ENCODE data around the gene SCAMP5. TPM values are rescaled to one million over a fixed set of nuclear protein-coding genes. Genes with fewer than 3 reads are reported as not detected.

The SCAMP5 gene, protein sequence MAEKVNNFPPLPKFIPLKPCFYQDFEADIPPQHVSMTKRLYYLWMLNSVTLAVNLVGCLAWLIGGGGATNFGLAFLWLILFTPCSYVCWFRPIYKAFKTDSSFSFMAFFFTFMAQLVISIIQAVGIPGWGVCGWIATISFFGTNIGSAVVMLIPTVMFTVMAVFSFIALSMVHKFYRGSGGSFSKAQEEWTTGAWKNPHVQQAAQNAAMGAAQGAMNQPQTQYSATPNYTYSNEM
- 0.09 and 0.29 TPM in 2 replicates for total RNA-seq (2014; rRNA removed; shearing (Covaris generic))

DNA sequence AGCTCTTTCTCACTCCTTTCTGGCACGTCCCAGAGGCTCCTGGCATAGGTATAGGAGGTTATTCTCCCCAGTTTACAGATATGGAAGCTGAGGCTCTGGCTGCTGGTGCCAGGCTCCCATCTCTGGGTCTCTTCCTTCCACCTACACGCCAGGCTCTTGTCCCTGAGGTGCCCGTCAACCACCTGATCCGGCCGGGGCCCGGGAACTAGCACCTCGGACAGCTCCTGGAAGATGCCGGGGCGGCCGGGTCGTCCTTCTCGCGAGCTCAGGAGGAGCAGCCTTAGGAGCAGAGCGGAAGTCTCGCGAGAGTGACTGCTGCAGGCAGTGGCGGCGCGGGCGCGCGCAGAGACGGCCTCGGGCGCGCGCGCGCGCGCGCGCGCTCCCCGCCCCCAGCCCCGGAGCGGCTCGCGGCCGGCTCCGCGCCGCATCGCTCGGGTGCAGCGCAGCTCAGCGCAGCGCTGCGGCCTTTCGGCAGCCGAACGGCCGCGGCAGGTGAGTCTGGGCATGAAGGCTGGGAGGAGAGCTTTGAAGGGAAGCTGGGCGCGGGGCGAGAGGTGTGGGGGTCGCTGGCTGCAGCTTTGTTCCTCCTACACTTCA is at the start of gene SCAMP5:
Gene SCAMP5, plus strand, starts transcription at position 382 of the 597 bp plus-strand sequence. CDS start 16,277 bp downstream, outside the sequence.
- peaks cover 12% of the 10 kb centered on the region for H3K27me3 ChIP-seq (replicated peaks)
- peaks cover 6% of the 10 kb centered on the region; the same call in 1 of the 2 replicates for H3K4me1 ChIP-seq (replicated peaks)
- DNase-seq (ENCODE audit: low read depth in 1 of 2, low spot score in 2 of 2): peak; percentile 64 to 94
- no peaks in the 10 kb centered on the region for H3K36me3 ChIP-seq
- H3K9me3 ChIP-seq (replicated peaks): no peaks in the 10 kb centered on the region
- no peak within 1 kb of the TSS for H3K27ac ChIP-seq
- H3K4me3 ChIP-seq: peak within 1 kb of the TSS; percentile 43

DNA sequence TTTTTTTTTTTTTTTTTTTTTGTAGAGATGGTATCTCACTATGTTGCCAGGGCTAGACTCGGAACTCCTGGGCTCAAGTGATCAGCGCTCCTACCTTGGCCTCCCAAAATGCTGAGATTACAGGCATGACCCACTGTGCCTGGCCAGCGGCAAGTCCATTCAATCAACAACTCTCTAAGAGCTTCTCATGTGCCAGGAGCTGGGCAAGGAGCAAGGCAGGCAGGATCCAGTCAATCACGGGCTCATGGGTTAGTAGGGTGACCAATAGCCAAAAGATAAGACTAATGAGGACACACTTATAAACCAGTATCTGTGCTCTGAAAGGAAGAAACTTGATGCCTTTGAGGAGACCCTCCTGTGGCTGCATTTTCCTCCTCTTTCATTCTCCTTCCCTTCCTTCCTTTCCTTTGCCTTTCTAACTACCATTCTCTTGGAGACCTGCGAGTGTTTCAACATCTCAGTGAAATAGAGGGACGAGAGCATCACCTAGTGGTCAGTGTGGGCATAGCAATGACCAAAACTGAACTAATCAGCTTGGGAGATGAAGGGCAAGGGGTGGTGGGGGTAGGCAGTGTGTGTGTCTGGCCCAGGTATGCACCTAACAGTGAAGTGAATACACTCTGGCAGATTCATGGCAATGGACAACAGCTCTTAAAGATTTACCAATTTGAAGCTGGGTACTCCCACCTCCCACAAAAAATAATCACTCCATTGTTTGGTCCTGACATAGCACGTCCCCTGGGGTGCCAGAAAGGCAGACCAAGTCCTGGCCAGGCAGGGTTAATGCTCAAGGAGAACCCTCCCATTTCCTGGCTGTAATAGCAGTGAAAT is 45.1 kb upstream of the SCAMP5 start:
- no peaks in the 10 kb centered on the region; the same call in 1 of the 2 replicates for H3K36me3 ChIP-seq
- no peaks in the 10 kb centered on the region for H3K27me3 ChIP-seq (replicated peaks)
- H3K4me3 ChIP-seq: no peak overlapping the region
- no peak overlapping the region for H3K27ac ChIP-seq
- H3K9me3 ChIP-seq (replicated peaks): no peaks in the 10 kb centered on the region
- DNase-seq (ENCODE audit: low read depth in 1 of 2, low spot score in 2 of 2): peak; percentile 72 to 75
- peaks cover 16% of the 10 kb centered on the region for H3K4me1 ChIP-seq (replicated peaks)

DNA sequence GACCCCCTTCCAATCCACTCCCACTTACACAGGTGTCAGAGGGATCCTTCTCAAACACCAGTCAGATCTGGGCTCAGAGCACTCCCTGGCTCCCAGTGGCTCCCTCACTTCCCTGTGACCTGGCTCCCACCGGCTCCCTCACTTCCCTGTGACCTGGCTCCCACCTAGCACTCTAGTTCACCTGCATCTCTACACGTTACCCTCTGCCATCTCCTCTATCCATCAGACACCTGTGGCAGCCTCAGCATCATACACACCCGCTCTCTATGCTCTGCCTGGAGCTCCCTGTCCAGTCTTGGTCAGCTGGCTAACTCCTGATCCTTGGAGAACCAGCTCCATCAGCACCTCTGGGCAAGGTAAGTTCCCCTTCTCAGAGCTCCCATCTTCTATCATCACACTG is 44.4 kb upstream of the SCAMP5 start:
- peaks cover 2% of the 10 kb centered on the region; the same call in 1 of the 2 replicates for H3K27me3 ChIP-seq (replicated peaks)
- no peak overlapping the region for H3K27ac ChIP-seq
- no peak overlapping the region for H3K4me3 ChIP-seq
- no peak for DNase-seq (ENCODE audit: low read depth in 1 of 2, low spot score in 2 of 2)
- 0 out of 2 replicates have a peak, but pooled peaks cover under 1% of the 10 kb centered on the region for H3K9me3 ChIP-seq (replicated peaks)
- peaks cover 17% of the 10 kb centered on the region for H3K4me1 ChIP-seq (replicated peaks)
- H3K36me3 ChIP-seq: no peaks in the 10 kb centered on the region; the same call in 1 of the 2 replicates

DNA sequence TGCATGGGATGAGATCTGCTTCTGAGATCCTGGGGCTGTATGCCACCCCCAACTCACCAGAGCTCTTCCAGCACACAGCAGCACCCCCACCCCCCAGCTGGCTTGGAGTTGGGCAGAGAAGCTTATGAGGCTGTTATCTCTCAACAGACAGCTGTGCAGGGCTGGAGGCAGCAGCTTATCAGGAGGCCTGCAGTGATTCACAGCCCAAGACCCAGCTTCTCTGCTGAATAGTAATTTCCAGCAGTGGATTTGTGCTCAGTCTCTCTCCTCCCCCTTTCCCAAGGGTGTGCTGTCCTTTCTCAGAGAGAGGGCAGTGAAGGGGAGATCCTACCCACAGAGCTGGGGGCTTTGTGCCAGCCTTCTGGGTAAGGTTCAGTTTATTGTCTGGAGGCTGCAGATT is 40.8 kb upstream of the SCAMP5 start:
- Histone ChIP-seq H3K27me3 (replicated peaks) (peaks cover 5% of the 10 kb centered on the region; the same call in 1 of the 2 replicates), H3K36me3 (no peaks in the 10 kb centered on the region; the same call in 1 of the 2 replicates), H3K9me3 (replicated peaks) (0 out of 2 replicates have a peak, but pooled peaks cover 5% of the 10 kb centered on the region), H3K4me3 (no peak overlapping the region), H3K4me1 (replicated peaks) (peaks cover 41% of the 10 kb centered on the region), H3K27ac (no peak overlapping the region)
- no peak for DNase-seq (ENCODE audit: low read depth in 1 of 2, low spot score in 2 of 2)

DNA sequence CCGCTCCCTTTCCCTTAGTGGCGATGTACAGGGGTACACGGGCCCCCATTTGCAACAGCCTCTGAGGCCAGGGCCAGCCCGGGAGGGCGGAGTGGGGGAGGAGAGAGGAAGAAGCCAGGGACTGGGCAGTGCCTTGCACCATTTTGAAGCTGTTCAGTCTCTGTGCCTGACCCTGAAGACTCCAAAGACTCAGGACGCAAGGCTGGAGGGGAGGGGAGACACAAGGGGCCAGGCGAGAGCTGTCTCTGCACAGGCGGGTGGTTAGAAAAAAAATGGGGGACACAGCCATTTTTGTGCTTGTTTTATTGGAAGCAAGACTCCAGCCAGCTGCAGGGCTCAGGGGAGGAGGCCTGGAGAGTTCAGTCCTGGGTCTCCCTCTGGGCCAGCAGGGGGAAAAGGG is 40.3 kb upstream of the SCAMP5 start:
- Histone ChIP-seq H3K27ac (no peak overlapping the region), H3K9me3 (replicated peaks) (0 out of 2 replicates have a peak, but pooled peaks cover 5% of the 10 kb centered on the region), H3K36me3 (no peaks in the 10 kb centered on the region; the same call in 1 of the 2 replicates), H3K4me1 (replicated peaks) (peaks cover 46% of the 10 kb centered on the region), H3K4me3 (no peak overlapping the region), H3K27me3 (replicated peaks) (peaks cover 5% of the 10 kb centered on the region; the same call in 1 of the 2 replicates)
- DNase-seq (ENCODE audit: low read depth in 1 of 2, low spot score in 2 of 2): no peak

DNA sequence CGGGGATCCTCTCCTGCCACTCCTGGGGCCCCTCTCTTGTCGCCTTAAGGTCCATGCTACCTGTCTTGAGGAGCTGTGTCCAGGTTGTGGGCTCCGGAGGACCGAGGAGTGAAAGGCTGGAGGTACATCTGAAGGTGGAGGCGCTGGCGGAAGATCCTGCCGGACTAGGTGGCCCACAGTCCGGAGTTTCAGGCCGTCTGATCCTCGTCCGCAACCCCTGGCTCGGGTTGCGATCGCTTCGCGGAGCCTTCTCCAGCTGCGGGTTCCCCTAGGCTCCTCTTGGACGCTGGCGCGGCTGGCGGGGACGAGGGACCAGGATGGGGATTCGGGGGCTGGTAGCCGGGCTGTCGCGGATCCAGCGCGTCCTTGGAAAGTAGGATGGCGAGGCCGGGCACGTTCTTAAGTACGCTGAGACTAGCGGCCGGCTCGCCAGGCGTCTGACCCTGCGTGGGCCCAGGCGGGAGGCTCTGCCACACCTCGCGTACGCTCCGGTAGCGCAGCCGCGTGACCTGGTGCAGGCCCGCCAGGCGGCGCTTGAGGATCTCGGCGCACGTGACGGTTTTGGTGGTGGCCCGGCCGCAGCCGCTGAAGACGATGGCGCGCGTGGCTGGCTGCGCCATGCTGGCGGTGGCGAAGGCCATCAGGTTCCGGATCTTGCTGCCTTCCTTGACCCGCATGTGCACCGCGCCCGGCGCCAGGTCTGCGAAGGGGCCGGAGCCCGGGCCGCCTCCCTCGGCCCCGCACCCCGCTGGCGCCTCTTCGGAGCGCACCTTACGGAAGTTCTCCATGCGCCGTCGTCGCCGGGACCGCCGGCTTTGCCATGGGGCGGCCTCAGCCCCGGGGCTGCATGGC is 39.3 kb upstream of the SCAMP5 start:
- Histone ChIP-seq H3K27ac (no peak overlapping the region), H3K4me1 (replicated peaks) (peaks cover 56% of the 10 kb centered on the region)
- no peak for DNase-seq (ENCODE audit: low read depth in 1 of 2, low spot score in 2 of 2)

DNA sequence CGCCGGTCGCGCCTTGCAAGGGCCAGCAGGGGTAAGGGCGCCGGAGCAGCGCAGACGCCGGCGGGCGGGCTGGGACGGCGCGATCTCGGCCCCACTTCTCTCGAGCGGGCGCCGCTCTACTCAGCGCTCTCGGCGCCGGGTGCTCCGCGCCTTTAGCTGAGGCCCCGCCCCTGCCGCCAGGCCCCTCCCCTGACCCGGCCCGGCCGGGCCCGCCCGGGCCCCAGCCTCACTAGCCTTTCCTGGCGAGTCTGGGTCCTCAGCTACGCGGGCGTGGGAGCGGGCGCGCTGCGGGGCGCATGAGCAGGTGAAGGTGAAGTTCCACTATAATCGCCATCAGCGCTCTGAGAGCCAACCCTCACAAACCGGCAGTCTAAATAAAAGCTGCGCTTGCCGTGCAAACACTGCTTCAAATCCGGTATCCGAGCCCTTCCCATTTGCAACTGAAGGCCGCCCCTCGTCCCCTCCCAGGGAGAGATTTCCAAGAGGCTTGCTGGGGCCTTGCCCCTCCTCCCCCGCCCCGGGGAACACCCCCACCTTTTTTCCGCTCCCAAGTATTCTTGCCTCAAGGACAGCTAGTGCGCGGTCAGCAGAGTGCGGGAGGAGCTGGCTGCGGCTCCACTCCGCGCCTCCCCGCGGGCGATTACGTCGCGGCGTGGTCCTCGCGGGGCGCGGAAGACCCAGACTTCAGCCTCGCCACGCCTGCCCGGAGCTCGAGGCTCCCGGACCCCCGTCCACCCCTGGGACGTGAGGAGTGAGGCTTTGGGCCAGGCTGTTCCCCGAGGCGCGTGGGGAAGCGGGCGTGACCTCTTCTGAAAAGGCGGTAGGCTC is 38.5 kb upstream of the SCAMP5 start, which contains the start of gene RPP25:
Gene RPP25, minus strand, starts transcription at position 125 of the 828 bp plus-strand sequence. CDS start 189 bp downstream, outside the sequence.
- H3K27me3 ChIP-seq (replicated peaks): peaks cover 5% of the 10 kb centered on the region; the same call in 1 of the 2 replicates
- H3K4me1 ChIP-seq (replicated peaks): peaks cover 64% of the 10 kb centered on the region
- H3K9me3 ChIP-seq (replicated peaks): 0 out of 2 replicates have a peak, but pooled peaks cover 5% of the 10 kb centered on the region
- H3K27ac ChIP-seq: no peak within 1 kb of the TSS; the same call in 1 of the 2 replicates
- H3K36me3 ChIP-seq: no peaks in the 10 kb centered on the region; the same call in 1 of the 2 replicates
- peak within 1 kb of the TSS; percentile 43 for H3K4me3 ChIP-seq
- DNase-seq (ENCODE audit: low read depth in 1 of 2, low spot score in 2 of 2): peak; percentile 66 to 73

More for the DNA sequence above, 39.3 kb upstream of the SCAMP5 start:
- peak overlapping the region; percentile 43 for H3K4me3 ChIP-seq
- 0 out of 2 replicates have a peak, but pooled peaks cover 5% of the 10 kb centered on the region for H3K9me3 ChIP-seq (replicated peaks)
- H3K27me3 ChIP-seq (replicated peaks): peaks cover 5% of the 10 kb centered on the region; the same call in 1 of the 2 replicates
- no peaks in the 10 kb centered on the region; the same call in 1 of the 2 replicates for H3K36me3 ChIP-seq

DNA sequence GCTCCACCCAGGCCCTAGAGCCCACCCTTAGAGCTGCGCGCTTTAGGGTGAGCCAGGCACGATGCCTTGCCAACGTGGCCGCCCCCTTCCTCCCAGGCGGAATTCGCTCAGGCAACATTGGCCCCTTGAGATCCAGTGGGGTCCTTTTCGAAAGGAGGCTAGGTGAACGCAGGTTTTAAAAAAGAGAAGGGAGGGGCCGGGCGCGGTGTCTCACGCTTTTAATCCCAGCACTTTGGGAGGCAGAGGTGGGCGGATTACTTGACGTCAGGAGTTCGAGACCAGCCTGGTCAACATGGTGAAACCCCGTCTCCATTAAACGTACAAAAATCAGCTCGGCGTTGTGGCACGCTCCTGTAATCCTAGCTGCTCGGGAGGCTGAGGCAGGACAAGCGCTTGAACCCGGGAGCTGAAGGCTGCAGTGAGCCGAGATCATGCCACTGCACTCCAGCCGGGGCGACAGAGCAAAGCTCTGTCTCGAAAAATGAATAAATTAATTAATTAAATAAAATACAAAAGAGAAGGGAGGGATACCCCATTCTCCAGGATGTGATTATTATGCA is 37.8 kb upstream of the SCAMP5 start:
- H3K36me3 ChIP-seq: no peaks in the 10 kb centered on the region; the same call in 1 of the 2 replicates
- H3K4me1 ChIP-seq (replicated peaks): peaks cover 64% of the 10 kb centered on the region
- 0 out of 2 replicates have a peak, but pooled peaks cover 5% of the 10 kb centered on the region for H3K9me3 ChIP-seq (replicated peaks)
- no peak for DNase-seq (ENCODE audit: low read depth in 1 of 2, low spot score in 2 of 2)
- no peak overlapping the region; the same call in 1 of the 2 replicates for H3K27ac ChIP-seq
- H3K27me3 ChIP-seq (replicated peaks): peaks cover 5% of the 10 kb centered on the region; the same call in 1 of the 2 replicates
- H3K4me3 ChIP-seq: peak overlapping the region; percentile 43

DNA sequence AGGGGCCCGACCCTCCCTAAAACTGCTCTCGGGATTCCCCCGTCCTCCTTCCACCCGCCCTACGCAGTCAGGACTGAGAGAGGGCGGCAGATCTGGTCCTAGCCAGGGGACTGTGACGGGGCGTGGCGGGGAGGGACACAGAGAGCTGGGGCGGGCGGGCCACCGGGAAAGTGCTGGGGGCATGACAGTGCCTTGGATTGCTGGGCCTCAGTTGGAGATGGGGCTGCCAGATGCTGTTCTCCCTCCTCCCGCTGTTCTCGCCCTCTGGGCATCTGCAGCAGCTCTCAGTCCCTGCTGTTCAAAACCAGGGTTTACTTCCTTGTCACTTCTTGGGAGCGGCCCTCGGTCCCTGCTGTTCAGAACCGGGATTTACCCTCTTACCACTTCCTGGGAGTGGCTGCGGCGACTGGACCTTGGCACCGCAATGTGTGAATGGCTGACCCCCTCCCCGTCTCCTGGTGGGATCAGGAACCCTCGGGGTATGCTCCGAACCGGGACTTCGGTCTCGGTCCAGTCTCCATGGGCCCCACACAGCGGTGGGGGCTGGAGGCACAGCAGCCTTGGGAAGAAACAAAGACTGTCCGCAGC is 36.9 kb upstream of the SCAMP5 start:
- peaks cover 64% of the 10 kb centered on the region for H3K4me1 ChIP-seq (replicated peaks)
- peak overlapping the region; percentile 43 for H3K4me3 ChIP-seq
- DNase-seq (ENCODE audit: low read depth in 1 of 2, low spot score in 2 of 2): peak; percentile 47 to 69

DNA sequence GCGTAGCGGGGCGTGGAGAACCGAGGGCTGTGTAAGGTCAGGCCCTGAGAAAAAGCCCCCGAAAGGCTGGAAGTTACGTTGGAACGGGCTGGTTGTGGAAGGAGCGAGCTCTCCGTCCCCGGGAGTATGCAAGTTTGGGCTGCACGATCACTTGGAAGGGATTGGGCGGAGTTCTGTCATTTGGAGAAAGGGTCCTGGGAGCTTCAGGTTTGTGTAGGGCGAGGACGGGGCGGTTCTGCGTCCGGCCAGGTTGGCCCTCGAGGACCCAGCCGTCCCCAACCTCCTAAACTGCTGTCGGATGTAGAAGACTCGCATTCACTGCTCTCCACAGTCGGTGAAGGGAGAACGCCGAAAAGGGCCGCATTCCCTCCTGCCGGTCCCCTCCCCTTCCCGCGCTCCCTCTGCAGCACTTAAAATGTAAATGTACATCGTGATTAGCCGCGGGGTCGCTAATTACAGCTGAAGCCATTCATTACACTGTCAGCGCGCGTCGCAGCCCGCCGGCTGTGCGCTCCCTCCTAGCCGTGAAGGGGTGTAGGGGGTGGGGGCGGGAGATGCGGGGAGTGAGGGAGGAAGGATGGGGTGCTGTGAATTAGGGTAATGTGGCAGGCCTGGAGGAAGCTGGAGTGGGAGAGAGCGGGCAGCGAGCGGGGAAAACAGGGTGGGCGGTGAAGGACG is 36.3 kb upstream of the SCAMP5 start:
- H3K4me3 ChIP-seq: peak overlapping the region; percentile 43

More for the DNA sequence above, 36.9 kb upstream of the SCAMP5 start:
- Histone ChIP-seq H3K36me3 (no peaks in the 10 kb centered on the region; the same call in 1 of the 2 replicates), H3K27ac (peak overlapping the region; percentile 33), H3K9me3 (replicated peaks) (0 out of 2 replicates have a peak, but pooled peaks cover 5% of the 10 kb centered on the region), H3K27me3 (replicated peaks) (peaks cover 5% of the 10 kb centered on the region; the same call in 1 of the 2 replicates)

DNA sequence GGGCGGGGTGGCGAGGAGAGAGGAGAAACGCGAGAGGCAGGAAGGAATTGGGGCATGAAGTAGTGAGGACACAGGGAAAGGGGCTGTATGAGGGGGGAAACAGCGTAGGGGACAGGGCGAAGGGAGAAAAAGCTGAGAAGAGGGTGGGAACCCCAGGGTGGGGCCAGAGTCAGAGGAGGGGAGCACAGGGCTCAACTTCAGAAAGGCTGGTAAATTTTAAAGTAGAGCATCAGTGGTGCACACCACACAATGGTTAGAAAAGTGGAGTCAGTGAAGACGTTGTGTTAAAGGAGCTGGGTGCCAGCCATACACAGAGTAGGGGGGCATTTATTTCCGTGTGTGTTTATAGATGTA is 35.8 kb upstream of the SCAMP5 start:
- Histone ChIP-seq H3K9me3 (replicated peaks) (0 out of 2 replicates have a peak, but pooled peaks cover 5% of the 10 kb centered on the region), H3K4me1 (replicated peaks) (peaks cover 61% of the 10 kb centered on the region), H3K4me3 (no peak overlapping the region), H3K27me3 (replicated peaks) (peaks cover 5% of the 10 kb centered on the region; the same call in 1 of the 2 replicates), H3K27ac (no peak overlapping the region), H3K36me3 (no peaks in the 10 kb centered on the region)
- DNase-seq (ENCODE audit: low read depth in 1 of 2, low spot score in 2 of 2): no peak

More for the DNA sequence above, 36.3 kb upstream of the SCAMP5 start:
- no peak for DNase-seq (ENCODE audit: low read depth in 1 of 2, low spot score in 2 of 2)
- H3K36me3 ChIP-seq: no peaks in the 10 kb centered on the region; the same call in 1 of the 2 replicates
- H3K4me1 ChIP-seq (replicated peaks): peaks cover 61% of the 10 kb centered on the region
- peak overlapping the region; percentile 33 for H3K27ac ChIP-seq
- H3K27me3 ChIP-seq (replicated peaks): peaks cover 5% of the 10 kb centered on the region; the same call in 1 of the 2 replicates
- 0 out of 2 replicates have a peak, but pooled peaks cover 5% of the 10 kb centered on the region for H3K9me3 ChIP-seq (replicated peaks)

All from SJSA1 (cell line).